K562 (cell line): ENCODE data around the gene HMG20B. TPM values are rescaled to one million over a fixed set of nuclear protein-coding genes. Genes with fewer than 3 reads are reported as not detected.
A peak's percentile ranks its signal among the peaks of the same experiment; 100 is the strongest.

Experiments used
- ARID1B ChIP-seq: fragments of 450-650 bp; IDR thresholded peaks from 2 replicates; pipeline ENCODE4 v1.6.1; 2016; ENCODE audit warnings: antibody characterized with exemption, mild to moderate bottlenecking, inconsistent platforms
- ATF7 ChIP-seq: fragments of 450-650 bp; IDR thresholded peaks from 2 replicates; pipeline ENCODE4 v1.7.1; 2014; ENCODE audit warnings: mild to moderate bottlenecking, moderate library complexity
- EHMT2 ChIP-seq: fragments of 450-650 bp; IDR thresholded peaks from 2 replicates; pipeline ENCODE4 v1.6.1; 2018; ENCODE audit warnings: antibody characterized with exemption
- ESRRB ChIP-seq: fragments of 250-450 bp; sonication (Bioruptor Pico); IDR thresholded peaks from 2 replicates; pipeline ENCODE4 v1.5.0; 2020; ENCODE audit warnings: mild to moderate bottlenecking, moderate library complexity, borderline replicate concordance
- FOXK1 ChIP-seq: sonication (generic); formaldehyde crosslinking; IDR thresholded peaks from 2 replicates; pipeline ENCODE4 v1.8.0; 2022; ENCODE audit warnings: missing genetic modification reagents, mild to moderate bottlenecking, borderline replicate concordance
- NCOA6 ChIP-seq: fragments of 450-650 bp; IDR thresholded peaks from 2 replicates; pipeline ENCODE4 v1.6.1; 2017; ENCODE audit warnings: mild to moderate bottlenecking
- SP1 ChIP-seq: sonication (generic); formaldehyde crosslinking; IDR thresholded peaks from 2 replicates; pipeline ENCODE4 v1.8.1; 2022; ENCODE audit warnings: mild to moderate bottlenecking, missing genetic modification reagents
- polyA plus RNA-seq, 8 experiments: library from polyadenylated mRNA; depleted of rRNA in 4 of 8; stranded (reverse) in 5 of 8; unstranded in 3 of 8; fragments of >200 nt; fragmentation: Nextera tagmentation in 2 of 8; fragmentation: Illumina TruSeq in 1 of 8; extraction: Ambion mirVana in 2 of 8; extraction: Trizol in 1 of 8; gene quantifications; 2 replicates each; pipeline versions ENCODE4 v1.2.1 to v1.2.3, GENCODE V29; 2011 to 2014; ENCODE audit warnings: inconsistent platforms in 1 of 8, missing spikeins in 1 of 8
- total RNA-seq, 7 experiments: library from RNA; depleted of rRNA in 6 of 7; stranded (reverse); fragments of >200 nt in 6 of 7; fragmentation: Illumina TruSeq in 2 of 7; extraction: Trizol in 2 of 7; gene quantifications; 2 replicates each; pipeline versions ENCODE4 v1.2.1 to v1.2.3, GENCODE V29; 2011 to 2021; ENCODE audit warnings: low replicate concordance in 1 of 7
- TF ChIP-seq, protein P1 (sequence below), 2 experiments: IDR thresholded peaks; 2 replicates each; pipeline ENCODE4 v1.6.1; 2011; ENCODE audit warnings: borderline replicate concordance in 1 of 2, control low read depth in 1 of 2, low read depth in 1 of 2, low read length in 1 of 2, mild to moderate bottlenecking in 1 of 2, mixed read lengths in 1 of 2, moderate library complexity in 1 of 2; ENCODE audit not compliant: insufficient read depth in 1 of 2, insufficient read length in 1 of 2, poor library complexity in 1 of 2, severe bottlenecking in 1 of 2; ENCODE audit errors: extremely low read depth in 1 of 2
- TF ChIP-seq, protein P2 (sequence below): fragments of 250-450 bp; sonication (Bioruptor Pico); IDR thresholded peaks from 2 replicates; pipeline ENCODE4 v1.8.0; 2021; ENCODE audit warnings: borderline replicate concordance, mild to moderate bottlenecking, moderate library complexity; ENCODE audit not compliant: poor library complexity, severe bottlenecking

Gene HMG20B
- total and polyA plus RNA-seq, 9 of the 15 experiments (the other 6 are each of a cell fraction or from before 2014, with no cell fraction given): 0.35 to 172 (median 38.6) TPM

DNA sequence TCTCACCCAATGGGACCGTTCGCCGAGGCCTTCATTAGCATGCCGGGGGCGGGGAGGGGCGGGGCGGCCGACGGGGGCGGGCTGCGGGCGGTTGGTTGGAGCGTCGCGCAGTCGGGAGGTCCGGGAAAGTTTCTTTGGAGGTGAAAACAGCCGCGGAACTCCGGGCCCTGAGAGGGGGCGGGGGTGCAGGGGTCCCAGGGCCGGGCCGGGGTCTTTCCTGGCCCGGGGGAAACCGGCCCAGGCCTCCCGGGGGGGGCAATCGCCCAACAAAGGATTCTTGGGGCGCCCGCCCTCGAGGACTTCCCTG, at the start of gene HMG20B (continued):
- TF ChIP-seq, protein P1, sequence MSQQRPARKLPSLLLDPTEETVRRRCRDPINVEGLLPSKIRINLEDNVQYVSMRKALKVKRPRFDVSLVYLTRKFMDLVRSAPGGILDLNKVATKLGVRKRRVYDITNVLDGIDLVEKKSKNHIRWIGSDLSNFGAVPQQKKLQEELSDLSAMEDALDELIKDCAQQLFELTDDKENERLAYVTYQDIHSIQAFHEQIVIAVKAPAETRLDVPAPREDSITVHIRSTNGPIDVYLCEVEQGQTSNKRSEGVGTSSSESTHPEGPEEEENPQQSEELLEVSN (IDR thresholded peaks at IDR 0.05; ENCODE audit: borderline replicate concordance in 1 of 2, extremely low read depth in 1 of 2, insufficient read depth in 1 of 2, insufficient read length in 1 of 2, low read depth in 1 of 2, low read length in 1 of 2, poor library complexity in 1 of 2, severe bottlenecking in 1 of 2): peak in 1 of 2 experiments; percentile 37
- TF ChIP-seq EHMT2 (no peak), SP1 (CRISPR knock-in tag) (peak; percentile 1; the same call in 1 of the 2 replicates), ARID1B (no peak), ATF7 (no peak), ESRRB (CRISPR knock-in tag) (no peak), NCOA6 (no peak), FOXK1 (CRISPR knock-in tag) (no peak)
- TF ChIP-seq, protein P2, sequence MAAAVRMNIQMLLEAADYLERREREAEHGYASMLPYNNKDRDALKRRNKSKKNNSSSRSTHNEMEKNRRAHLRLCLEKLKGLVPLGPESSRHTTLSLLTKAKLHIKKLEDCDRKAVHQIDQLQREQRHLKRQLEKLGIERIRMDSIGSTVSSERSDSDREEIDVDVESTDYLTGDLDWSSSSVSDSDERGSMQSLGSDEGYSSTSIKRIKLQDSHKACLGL (CRISPR knock-in tag): no peak
- TF ChIP-seq, all 486 proteins: peak for 9
